Skeletal muscle satellite cell (primary cell): ENCODE results near the gene RACGAP1.
A peak's percentile ranks its signal among the peaks of the same experiment; 100 is the strongest.

ENCODE experiments used
- H3K27me3 ChIP-seq: 2 replicates; pipeline ENCODE4 v1.7.0; 2013; ENCODE audit warnings: low read length; ENCODE audit not compliant: control insufficient read depth, insufficient read depth
- H3K36me3 ChIP-seq: 2 replicates; pipeline ENCODE4 v1.7.0; 2013; ENCODE audit warnings: mild to moderate bottlenecking, control low read depth, low read length; ENCODE audit not compliant: insufficient read depth
- H3K4me1 ChIP-seq: 2 replicates; pipeline ENCODE4 v1.7.0; 2013; ENCODE audit warnings: low read length; ENCODE audit not compliant: control insufficient read depth, insufficient read depth
- H3K4me2 ChIP-seq: 2 replicates; pipeline ENCODE4 v1.7.0; 2013; ENCODE audit warnings: mild to moderate bottlenecking, low read length
- H3K4me3 ChIP-seq: 2 replicates; pipeline ENCODE4 v1.7.0; 2013; ENCODE audit warnings: low read length
- H3K9ac ChIP-seq: 2 replicates; pipeline ENCODE4 v1.7.0; 2013; ENCODE audit warnings: mild to moderate bottlenecking, low read depth, low read length, moderate library complexity
- H3K9me3 ChIP-seq: replicated peaks from 2 replicates; pipeline ENCODE4 v1.7.0; 2013; ENCODE audit warnings: mild to moderate bottlenecking, control low read depth, low read length

RACGAP1 gene

DNA sequence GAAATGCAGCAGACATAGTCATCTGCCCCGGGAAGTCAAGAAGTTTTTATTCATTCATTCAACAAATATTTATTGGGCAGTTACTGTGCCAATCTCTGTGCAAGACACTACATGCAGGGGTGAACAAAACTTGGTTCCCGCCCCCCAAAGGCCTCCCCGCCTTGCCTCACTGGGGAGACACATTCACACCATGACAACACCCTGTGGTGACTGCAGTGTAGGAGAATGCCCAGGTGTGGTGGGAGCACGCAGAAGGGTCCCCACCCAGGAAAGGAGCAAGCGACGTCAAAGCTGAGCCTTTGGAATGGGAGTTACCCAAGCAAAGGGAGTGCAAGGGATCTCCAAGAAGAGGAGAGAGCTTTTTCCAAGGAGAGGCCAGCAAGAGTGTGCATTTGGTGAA lies 54.2 kb downstream of the RACGAP1 start:
- H3K27me3 ChIP-seq = peaks cover 39% of the 10 kb centered on the region

GRCh38 chr12:49970658-49971057 lies 54.6 kb downstream of the RACGAP1 start:
- H3K4me3 ChIP-seq = no peak overlapping the region
- no peaks in the 10 kb centered on the region for H3K9me3 ChIP-seq
- H3K4me1 ChIP-seq = peaks cover 8% of the 10 kb centered on the region
- peaks cover 41% of the 10 kb centered on the region for H3K27me3 ChIP-seq
- H3K4me2 ChIP-seq = no peak overlapping the region
- H3K9ac ChIP-seq = no peak overlapping the region
- H3K36me3 ChIP-seq = no peaks in the 10 kb centered on the region

More for the DNA sequence above, 54.2 kb downstream of the RACGAP1 start:
- Histone ChIP-seq H3K9ac (no peak overlapping the region), H3K4me3 (no peak overlapping the region), H3K4me2 (no peak overlapping the region), H3K4me1 (peaks cover 8% of the 10 kb centered on the region), H3K36me3 (no peaks in the 10 kb centered on the region), H3K9me3 (no peaks in the 10 kb centered on the region)

- H3K4me2 ChIP-seq = no peak overlapping the region
- H3K27me3 ChIP-seq = peaks cover 45% of the 10 kb centered on the region
- no peaks in the 10 kb centered on the region for H3K36me3 ChIP-seq
- H3K9me3 ChIP-seq = no peaks in the 10 kb centered on the region
- peaks cover 8% of the 10 kb centered on the region for H3K4me1 ChIP-seq
- H3K9ac ChIP-seq = no peak overlapping the region
- no peak overlapping the region for H3K4me3 ChIP-seq
Observed at GRCh38 chr12:49969651-49970429, 55.5 kb downstream of the RACGAP1 start.

DNA sequence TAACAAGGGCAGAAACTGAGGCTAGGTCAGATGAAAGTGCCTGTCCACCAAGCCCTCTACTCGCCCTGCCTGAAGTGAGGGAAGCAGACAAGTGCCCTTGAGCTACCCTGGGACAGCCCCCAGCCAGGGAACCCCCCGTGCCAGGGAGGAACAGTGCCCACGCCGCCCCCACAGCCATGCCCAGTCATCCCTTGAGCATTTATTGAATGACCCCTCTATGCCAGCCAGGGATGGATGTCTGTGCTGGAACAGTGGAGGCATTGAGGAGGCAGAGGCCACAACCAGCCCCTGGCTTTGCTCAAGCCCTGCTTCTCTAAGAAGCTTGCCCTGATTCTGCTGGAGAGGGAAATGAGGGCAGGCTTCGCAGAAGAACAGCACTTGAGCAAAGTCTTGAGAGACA lies 56.3 kb downstream of the RACGAP1 start:
- Histone ChIP-seq H3K36me3 (no peaks in the 10 kb centered on the region), H3K9me3 (no peaks in the 10 kb centered on the region), H3K9ac (no peak overlapping the region), H3K4me1 (peaks cover 8% of the 10 kb centered on the region), H3K27me3 (peaks cover 53% of the 10 kb centered on the region), H3K4me2 (no peak overlapping the region), H3K4me3 (no peak overlapping the region)

GRCh38 chr12:49968471-49968870 lies 56.8 kb downstream of the RACGAP1 start:
- Histone ChIP-seq H3K9ac (no peak overlapping the region), H3K4me3 (no peak overlapping the region), H3K4me2 (no peak overlapping the region), H3K27me3 (peaks cover 53% of the 10 kb centered on the region), H3K9me3 (no peaks in the 10 kb centered on the region), H3K36me3 (no peaks in the 10 kb centered on the region), H3K4me1 (peaks cover 8% of the 10 kb centered on the region)

DNA sequence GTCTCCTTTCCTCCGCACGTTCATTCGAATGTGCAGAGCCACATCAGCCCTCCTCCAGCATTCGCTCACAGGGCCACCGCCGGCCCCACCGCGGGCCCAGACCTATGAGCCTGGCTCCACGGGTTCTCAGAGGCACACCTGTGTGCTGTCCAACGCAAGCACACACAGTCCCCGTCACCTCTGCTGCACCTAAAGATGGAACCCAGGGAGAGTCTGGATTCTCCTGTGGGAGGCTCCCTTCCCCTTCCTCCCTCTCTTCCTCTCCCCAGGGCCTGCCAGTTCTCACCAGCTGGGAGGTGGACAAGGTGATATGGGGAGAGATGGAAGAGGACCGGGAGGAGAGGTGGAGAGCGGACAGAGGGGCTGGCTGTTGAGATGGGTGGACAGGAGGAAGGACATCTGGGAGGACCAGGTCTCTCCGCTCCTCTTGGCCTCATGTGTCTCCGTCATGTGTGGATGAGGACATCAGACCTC lies 57.5 kb downstream of the RACGAP1 start:
- H3K4me2 ChIP-seq = peak overlapping the region; percentile 84
- H3K4me1 ChIP-seq = peaks cover 14% of the 10 kb centered on the region
- H3K9ac ChIP-seq = no peak overlapping the region
- no peaks in the 10 kb centered on the region for H3K9me3 ChIP-seq
- no peaks in the 10 kb centered on the region for H3K36me3 ChIP-seq
- peak overlapping the region; percentile 64 for H3K4me3 ChIP-seq
- peaks cover 53% of the 10 kb centered on the region for H3K27me3 ChIP-seq

GRCh38 chr12:49967042-49967776 lies 58.1 kb downstream of the RACGAP1 start:
- Histone ChIP-seq H3K9me3 (no peaks in the 10 kb centered on the region), H3K36me3 (no peaks in the 10 kb centered on the region), H3K4me3 (peak overlapping the region; percentile 64), H3K4me2 (peak overlapping the region; percentile 84), H3K9ac (no peak overlapping the region), H3K27me3 (peaks cover 53% of the 10 kb centered on the region), H3K4me1 (peaks cover 18% of the 10 kb centered on the region)

DNA sequence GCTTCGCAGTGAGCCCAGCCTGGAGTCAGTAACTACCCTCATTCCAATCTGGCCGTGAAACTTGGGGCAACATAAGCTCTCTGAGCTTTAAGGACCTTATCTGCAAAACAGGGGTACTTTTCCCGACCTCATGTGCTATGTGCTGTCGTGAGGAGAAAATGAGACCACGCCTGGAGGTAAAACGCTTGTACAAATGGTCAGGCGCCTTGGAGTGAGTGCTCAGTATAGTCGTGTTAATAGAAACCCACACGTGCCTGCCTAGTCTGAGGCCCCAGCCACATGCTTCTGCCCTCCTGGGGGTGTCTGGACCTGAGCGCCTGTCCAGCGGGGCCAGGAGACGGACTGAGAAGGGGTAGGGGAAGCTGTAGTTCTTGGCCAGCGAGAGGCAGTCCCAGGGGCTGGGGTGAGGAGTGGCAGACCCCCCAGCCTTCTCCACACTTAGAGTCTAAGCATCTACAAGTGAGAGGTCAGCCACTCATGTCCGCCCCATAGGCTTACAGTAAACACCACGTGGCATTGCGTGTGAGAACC lies 58.7 kb downstream of the RACGAP1 start:
- peaks cover 18% of the 10 kb centered on the region for H3K4me1 ChIP-seq
- no peaks in the 10 kb centered on the region for H3K36me3 ChIP-seq
- no peaks in the 10 kb centered on the region for H3K9me3 ChIP-seq
- peaks cover 55% of the 10 kb centered on the region for H3K27me3 ChIP-seq
- no peak overlapping the region for H3K9ac ChIP-seq
- H3K4me3 ChIP-seq = no peak overlapping the region
- no peak overlapping the region for H3K4me2 ChIP-seq

DNA sequence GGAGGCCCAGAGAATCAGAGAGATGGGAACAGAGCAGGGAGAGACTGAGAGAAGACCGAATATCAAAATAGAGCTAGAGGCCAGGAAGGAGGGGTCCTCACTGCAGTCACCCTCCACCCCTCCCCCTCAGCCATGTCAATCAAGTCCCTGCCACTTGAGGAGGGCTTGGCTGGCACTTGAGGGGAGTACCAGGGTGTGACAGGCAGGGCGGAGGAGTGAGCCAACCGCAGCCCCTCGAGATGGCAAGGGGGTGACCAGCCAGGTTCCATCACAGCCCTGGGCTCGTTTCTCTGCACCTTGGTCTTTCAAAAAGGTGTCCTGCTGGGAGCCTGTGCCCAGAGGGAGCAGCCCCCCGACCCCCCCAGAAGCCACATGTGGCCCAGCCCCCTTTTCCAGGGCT lies 59.5 kb downstream of the RACGAP1 start:
- Histone ChIP-seq H3K36me3 (no peaks in the 10 kb centered on the region), H3K4me1 (peaks cover 24% of the 10 kb centered on the region)

GRCh38 chr12:49964849-49965624 lies 60.3 kb downstream of the RACGAP1 start:
- Histone ChIP-seq H3K9ac (no peak overlapping the region), H3K9me3 (no peaks in the 10 kb centered on the region), H3K36me3 (no peaks in the 10 kb centered on the region), H3K27me3 (peaks cover 60% of the 10 kb centered on the region), H3K4me1 (peaks cover 27% of the 10 kb centered on the region), H3K4me2 (no peak overlapping the region), H3K4me3 (no peak overlapping the region)

More for the DNA sequence above, 59.5 kb downstream of the RACGAP1 start:
- Histone ChIP-seq H3K4me2 (no peak overlapping the region), H3K9me3 (no peaks in the 10 kb centered on the region), H3K27me3 (peaks cover 56% of the 10 kb centered on the region), H3K4me3 (no peak overlapping the region), H3K9ac (no peak overlapping the region)
